PC-3 (cell line): ENCODE data around the gene FIGLA. TPM values are rescaled to one million over a fixed set of nuclear protein-coding genes. Genes with fewer than 3 reads are reported as not detected.
"Not testable (repeated sequence)": the region's sequence is repeated elsewhere in the genome, so short reads cannot be mapped to it uniquely, and the experiment has no call there.

Experiments used
- ATAC-seq: fragments of 200-7000 bp; cut with Tn5 transposase; 2 replicates; pipeline ENCODE4 v1.9.1; 2020; ENCODE audit warnings: mild to moderate bottlenecking, moderate library complexity
- BruUV-seq: library from RNA; stranded (reverse); fragments of 400-500 nt; replicated peaks from 2 replicates; lab custom pipeline; 2021; lab: Mats Ljungman, UMichigan
- CTCF ChIA-PET: fragments of 300-600 bp; sonication (Branson Sonifier 250); formaldehyde crosslinking; loops from one replicate; lab custom pipeline; 2022; ENCODE audit warnings: antibody characterized with exemption; lab: Charles Lee
- POLR2A ChIA-PET: fragments of 300-600 bp; sonication (Branson Sonifier 250); formaldehyde crosslinking; loops from one replicate; lab custom pipeline; 2022; ENCODE audit warnings: antibody characterized with exemption; ENCODE audit not compliant: unreplicated experiment; lab: Charles Lee
- DNase-seq: peaks from one replicate; pipeline ENCODE4 v3.0.0-alpha.2; 2015
- H2AFZ ChIP-seq: fragments of 300-600 bp; sonication (generic); 2 replicates; pipeline ENCODE4 v1.6.0; 2016; ENCODE audit warnings: antibody characterized with exemption, low read length
- H3F3A ChIP-seq: fragments of 300-600 bp; sonication (generic); one replicate; pipeline ENCODE4 v1.6.0; 2017; ENCODE audit warnings: antibody characterized with exemption, low read length, control low read depth, mild to moderate bottlenecking; ENCODE audit not compliant: unreplicated experiment
- H3K27ac ChIP-seq: fragments of 300-600 bp; sonication (generic); 2 replicates; pipeline ENCODE4 v1.5.1; 2016; ENCODE audit warnings: mild to moderate bottlenecking, low read length
- H3K27me3 ChIP-seq: fragments of 300-600 bp; sonication (generic); 2 replicates; pipeline ENCODE4 v1.6.1; 2016; ENCODE audit warnings: low read length, mixed read lengths
- H3K36me3 ChIP-seq: fragments of 300-600 bp; sonication (generic); 2 replicates; pipeline ENCODE4 v1.6.1; 2016; ENCODE audit warnings: low read depth, mixed run types, low read length, mixed read lengths
- H3K4me1 ChIP-seq: fragments of 300-600 bp; sonication (generic); 2 replicates; pipeline ENCODE4 v1.5.1; 2016; ENCODE audit warnings: low read length; ENCODE audit not compliant: insufficient read depth
- H3K4me2 ChIP-seq: fragments of 300-600 bp; sonication (generic); 2 replicates; pipeline ENCODE4 v1.6.0; 2016; ENCODE audit warnings: low read length
- H3K4me3 ChIP-seq: fragments of 300-600 bp; sonication (generic); 2 replicates; pipeline ENCODE4 v1.5.1; 2016; ENCODE audit warnings: mild to moderate bottlenecking, low read length, mixed read lengths
- H3K79me2 ChIP-seq: fragments of 300-600 bp; sonication (generic); 2 replicates; pipeline ENCODE4 v1.6.1; 2017; ENCODE audit warnings: low read length, mixed read lengths
- H3K9ac ChIP-seq: fragments of 300-600 bp; sonication (generic); 2 replicates; pipeline ENCODE4 v1.6.0; 2016; ENCODE audit warnings: mild to moderate bottlenecking, low read length
- H3K9me2 ChIP-seq: fragments of 300-600 bp; sonication (generic); replicated peaks from 2 replicates; pipeline ENCODE4 v1.6.1; 2016; ENCODE audit warnings: mixed run types, low read length, mixed read lengths
- H3K9me3 ChIP-seq: fragments of 300-600 bp; sonication (generic); 2 replicates; pipeline ENCODE4 v1.6.1; 2016; ENCODE audit warnings: low read length, mixed read lengths
- H4K20me1 ChIP-seq: fragments of 300-600 bp; sonication (generic); 2 replicates; pipeline ENCODE4 v1.6.1; 2016; ENCODE audit warnings: low read length, mixed read lengths
- CTCF ChIP-seq: fragments of 300-600 bp; sonication (generic); conservative IDR thresholded peaks from 2 replicates; pipeline ENCODE4 v1.5.1; 2017; ENCODE audit warnings: antibody characterized with exemption, low read depth, mild to moderate bottlenecking, low read length
- EZH2 ChIP-seq: fragments of 300-600 bp; sonication (generic); IDR thresholded peaks from one replicate; pipeline ENCODE4 v1.6.1; 2017; ENCODE audit warnings: antibody characterized with exemption, mild to moderate bottlenecking, low read length; ENCODE audit not compliant: unreplicated experiment
- EZH2phosphoT487 ChIP-seq: fragments of 300-600 bp; sonication (generic); IDR thresholded peaks from 2 replicates; pipeline ENCODE4 v1.6.1; 2018; ENCODE audit warnings: mild to moderate bottlenecking, antibody characterized with exemption, low read length, borderline replicate concordance
- intact Hi-C: fragments of 100-400 bp; cut with micrococcal nuclease; formaldehyde crosslinking; loops from 2 replicates; pipeline ENCODE4 v1.9.0; 2023
- total RNA-seq: library from RNA; depleted of rRNA; stranded (reverse); fragments of >200 nt; gene quantifications from 2 replicates; pipeline ENCODE4 v1.2.3, GENCODE V29; 2014

The FIGLA gene
- total RNA-seq, 1 experiment from 2014 or later, result not detected

- BruUV-seq, result no TSS peak
- POLR2A ChIA-PET, result interaction anchor here (0.6 kb wide), 1 partner anchor 510 kb away, joined by 6 read pairs; no protein-coding TSS in a partner anchor
- no peak overlapping the region for H3K4me2 ChIP-seq
Measured at GRCh38 chr2:70801607-70802263, 11.3 kb upstream of the FIGLA start.

GRCh38 chr2:70799706-70800105, 9.3 kb upstream of the FIGLA start:
- ATAC-seq, result no peak
- no peak overlapping the region for H3K27ac ChIP-seq
- H3K4me1 ChIP-seq, result no peaks in the 10 kb centered on the region
- ChIA-PET POLR2A (no interaction called here), CTCF (no interaction called here)
- H3F3A ChIP-seq, result no peaks in the 10 kb centered on the region
- DNase-seq, result no peak
- no peaks in the 10 kb centered on the region for H3K9me2 ChIP-seq
- no peaks in the 10 kb centered on the region for H3K9me3 ChIP-seq
- no peaks in the 10 kb centered on the region for H3K36me3 ChIP-seq
- H3K4me2 ChIP-seq, result no peak overlapping the region
- intact Hi-C loops, result no loop called here
- BruUV-seq, result no TSS peak
- TF ChIP-seq EZH2phosphoT487, result no peak
- no peak for TF ChIP-seq CTCF
- TF ChIP-seq EZH2, result no peak
- no peaks in the 10 kb centered on the region for H4K20me1 ChIP-seq
- H2AFZ ChIP-seq, result no peak overlapping the region
- H3K79me2 ChIP-seq, result no peaks in the 10 kb centered on the region
- H3K4me3 ChIP-seq, result no peak overlapping the region
- H3K9ac ChIP-seq, result no peak overlapping the region
- H3K27me3 ChIP-seq, result peaks cover 45% of the 10 kb centered on the region

More at GRCh38 chr2:70801607-70802263, 11.3 kb upstream of the FIGLA start:
- no peak overlapping the region for H3K9ac ChIP-seq
- H3K79me2 ChIP-seq, result no peaks in the 10 kb centered on the region
- H2AFZ ChIP-seq, result no peak overlapping the region
- ATAC-seq (no peak), DNase-seq (no peak)
- TF ChIP-seq EZH2 (no peak), CTCF (no peak), EZH2phosphoT487 (no peak)
- H4K20me1 ChIP-seq, result no peaks in the 10 kb centered on the region
- H3K9me2 ChIP-seq, result no peaks in the 10 kb centered on the region
- H3K27me3 ChIP-seq, result peaks cover 41% of the 10 kb centered on the region
- CTCF ChIA-PET, result no interaction called here
- no peak overlapping the region for H3K4me3 ChIP-seq
- H3K9me3 ChIP-seq, result no peaks in the 10 kb centered on the region
- H3K4me1 ChIP-seq, result no peaks in the 10 kb centered on the region
- H3K27ac ChIP-seq, result no peak overlapping the region
- H3K36me3 ChIP-seq, result no peaks in the 10 kb centered on the region
- no peaks in the 10 kb centered on the region for H3F3A ChIP-seq
- intact Hi-C loops, result no loop called here

GRCh38 chr2:70797996-70798395, 7.6 kb upstream of the FIGLA start:
- H3K36me3 ChIP-seq, H3K9me3 ChIP-seq, H3K9me2 ChIP-seq, H3K79me2 ChIP-seq, CTCF ChIA-PET, H4K20me1 ChIP-seq, H3K4me1 ChIP-seq, intact Hi-C loops, H3K9ac ChIP-seq, BruUV-seq, ATAC-seq, DNase-seq, H3K4me3 ChIP-seq, H3F3A ChIP-seq, POLR2A ChIA-PET, H3K4me2 ChIP-seq, H2AFZ ChIP-seq, H3K27ac ChIP-seq: not testable (repeated sequence)
- H3K27me3 ChIP-seq, result peaks cover 52% of the 10 kb centered on the region
